ENCODE results near the gene MCUR1. TPM values are rescaled to one million over a fixed set of nuclear protein-coding genes. Genes with fewer than 3 reads are reported as not detected.

Gene MCUR1
- total and polyA plus RNA-seq, 2 donors (not counting 1 experiment from before 2014, with no cell fraction given) = 4.6 to 10.6 TPM

DNA sequence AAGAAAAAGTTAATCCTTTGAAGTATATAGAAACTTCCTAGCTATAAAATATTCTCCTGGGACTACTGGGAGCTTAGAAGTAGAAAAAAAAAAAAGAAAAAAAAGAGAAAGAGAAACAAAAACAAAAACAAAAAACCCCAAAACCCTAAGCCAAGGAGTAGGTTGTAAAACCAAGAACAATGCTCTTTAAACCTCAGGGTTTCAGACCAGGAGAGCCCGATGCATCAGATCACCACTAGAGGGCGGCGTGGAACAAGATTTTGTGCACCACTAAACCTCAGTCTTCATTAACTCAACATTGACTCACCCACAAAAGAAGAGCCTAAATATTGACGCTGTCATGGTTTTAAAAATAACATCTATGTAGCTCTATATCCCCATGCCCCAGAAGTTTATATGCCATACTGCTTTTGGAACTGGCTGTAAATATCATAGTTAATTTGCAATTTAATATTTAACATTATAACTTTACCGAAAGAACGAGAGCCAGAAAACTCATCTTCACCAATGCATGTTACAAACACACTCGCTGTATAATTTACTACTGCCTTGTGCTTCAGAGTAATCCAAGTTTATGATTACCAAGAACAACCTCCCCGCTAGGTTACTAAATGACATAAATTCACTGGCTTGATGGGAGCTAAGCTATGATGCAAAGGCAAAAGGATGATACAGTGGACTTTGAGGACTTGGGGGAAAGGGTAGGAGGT, 19.2 kb downstream of the MCUR1 start:
- ChIA-PET CTCF (interaction anchor here (0.6 to 2.9 kb wide), 31 partner anchors 8 to 1828 kb away, joined by 3 to 28 read pairs (median 4); partner anchors contain the start of gene MCUR1), POLR2A (no interaction called here)
- Histone ChIP-seq H3K36me3 (replicated peaks in 1 of 2; ENCODE audit: control extremely low read depth in 1 of 2, control insufficient read depth in 1 of 2, extremely low read depth in 1 of 2, insufficient read depth in 2 of 2, low read length in 1 of 2) (peaks cover 4 to 20% of the 10 kb centered on the region in 2 experiments), H2AFZ (ENCODE audit: insufficient read depth, low read depth, low read length, poor library complexity, severe bottlenecking) (no peak overlapping the region), H3K4me3 (ENCODE audit: control extremely low read depth in 1 of 5, extremely low read depth in 1 of 5, insufficient read depth in 1 of 5, low read depth in 2 of 5, low read length in 4 of 5) (no peak overlapping the region), H3K27me3 (replicated peaks in 1 of 4; ENCODE audit: control extremely low read depth in 1 of 4, control insufficient read depth in 3 of 4, insufficient read depth in 4 of 4, low read length in 3 of 4) (no peaks in the 10 kb centered on the region), H3K4me2 (replicated peaks; ENCODE audit: low read depth, low read length, poor library complexity, severe bottlenecking) (no peak overlapping the region), H3K79me2 (ENCODE audit: control insufficient read depth, insufficient read depth, low read length) (no peaks in the 10 kb centered on the region), H3K9ac (ENCODE audit: low read length) (no peak overlapping the region), H3K27ac (ENCODE audit: low read length in 2 of 2) (no peak overlapping the region), H3K4me1 (ENCODE audit: control insufficient read depth in 2 of 2, insufficient read depth in 2 of 2, low read length in 2 of 2) (no peaks in the 10 kb centered on the region), H4K20me1 (ENCODE audit: control insufficient read depth, insufficient read depth, low read length, poor library complexity, severe bottlenecking) (no peaks in the 10 kb centered on the region), H3K9me3 (ENCODE audit: control extremely low read depth in 1 of 3, control insufficient read depth in 2 of 3, insufficient read depth in 1 of 3, low read length in 2 of 3) (no peaks in the 10 kb centered on the region)
- Mint-ChIP-seq H3K4me3 (no peak overlapping the region), H3K27me3 (no peaks in the 10 kb centered on the region), H3K27ac (no peak overlapping the region), H3K4me1 (peaks cover 2% of the 10 kb centered on the region), H3K9me3 (ENCODE audit: insufficient read depth) (no peaks in the 10 kb centered on the region)
- peak; percentile 91 for ATAC-seq (ENCODE audit: low read depth)
- peak; percentile 81 for DNase-seq
- TF ChIP-seq, protein P1, sequence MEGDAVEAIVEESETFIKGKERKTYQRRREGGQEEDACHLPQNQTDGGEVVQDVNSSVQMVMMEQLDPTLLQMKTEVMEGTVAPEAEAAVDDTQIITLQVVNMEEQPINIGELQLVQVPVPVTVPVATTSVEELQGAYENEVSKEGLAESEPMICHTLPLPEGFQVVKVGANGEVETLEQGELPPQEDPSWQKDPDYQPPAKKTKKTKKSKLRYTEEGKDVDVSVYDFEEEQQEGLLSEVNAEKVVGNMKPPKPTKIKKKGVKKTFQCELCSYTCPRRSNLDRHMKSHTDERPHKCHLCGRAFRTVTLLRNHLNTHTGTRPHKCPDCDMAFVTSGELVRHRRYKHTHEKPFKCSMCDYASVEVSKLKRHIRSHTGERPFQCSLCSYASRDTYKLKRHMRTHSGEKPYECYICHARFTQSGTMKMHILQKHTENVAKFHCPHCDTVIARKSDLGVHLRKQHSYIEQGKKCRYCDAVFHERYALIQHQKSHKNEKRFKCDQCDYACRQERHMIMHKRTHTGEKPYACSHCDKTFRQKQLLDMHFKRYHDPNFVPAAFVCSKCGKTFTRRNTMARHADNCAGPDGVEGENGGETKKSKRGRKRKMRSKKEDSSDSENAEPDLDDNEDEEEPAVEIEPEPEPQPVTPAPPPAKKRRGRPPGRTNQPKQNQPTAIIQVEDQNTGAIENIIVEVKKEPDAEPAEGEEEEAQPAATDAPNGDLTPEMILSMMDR (IDR thresholded peaks at IDR 0.05) = peak; percentile 93
- TF ChIP-seq EZH2 (IDR thresholded peaks at IDR 0.05; ENCODE audit: borderline replicate concordance, insufficient read depth, low read depth, low read length, poor library complexity, severe bottlenecking) = no peak
- intact Hi-C loops (cut with micrococcal nuclease) = loop anchor here (1.0 to 5.0 kb wide), 5 partner anchors 19 to 349 kb away; partner anchors contain the start of gene MCUR1
- 33% methylated on average over 3 of the region's 8 CpGs for WGBS (ENCODE audit: insufficient coverage)

DNA sequence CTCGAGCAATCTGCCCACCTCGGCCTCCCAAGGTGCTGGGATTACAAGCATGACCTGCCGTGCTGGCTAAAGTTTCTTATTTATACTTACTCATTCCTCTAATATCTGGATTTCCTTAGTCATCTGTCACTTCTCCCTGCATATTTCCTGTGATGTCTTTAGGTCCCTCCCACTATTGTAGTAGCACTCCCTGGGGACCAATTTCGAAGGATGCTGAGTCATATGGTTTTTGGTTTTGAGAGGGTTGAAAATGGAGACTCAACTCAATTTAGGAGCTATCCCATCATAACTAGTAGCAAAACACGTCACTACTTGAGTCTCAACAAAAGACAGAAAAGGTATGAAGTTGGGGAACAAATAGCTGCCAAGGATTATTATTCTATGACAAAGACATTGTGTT, 20.2 kb downstream of the MCUR1 start:
- intact Hi-C loops (cut with micrococcal nuclease) = no loop called here
- no peak overlapping the region for H3K27ac Mint-ChIP-seq

More for the DNA sequence above, 20.2 kb downstream of the MCUR1 start:
- Mint-ChIP-seq H3K27me3 (no peaks in the 10 kb centered on the region), H3K9me3 (ENCODE audit: insufficient read depth) (no peaks in the 10 kb centered on the region), H3K4me3 (no peak overlapping the region), H3K4me1 (peaks cover 2% of the 10 kb centered on the region)
- no peak overlapping the region for H3K4me2 ChIP-seq (replicated peaks; ENCODE audit: low read depth, low read length, poor library complexity, severe bottlenecking)
- no peak overlapping the region for H3K9ac ChIP-seq (ENCODE audit: low read length)
- no peak for ATAC-seq (ENCODE audit: low read depth)
- H3K9me3 ChIP-seq (ENCODE audit: control extremely low read depth in 1 of 3, control insufficient read depth in 2 of 3, insufficient read depth in 1 of 3, low read length in 2 of 3) = no peaks in the 10 kb centered on the region
- WGBS (ENCODE audit: insufficient coverage) = 45% methylated on average over 2 of the region's 5 CpGs
- no peak overlapping the region for H3K27ac ChIP-seq (ENCODE audit: low read length in 2 of 2)
- H3K79me2 ChIP-seq (ENCODE audit: control insufficient read depth, insufficient read depth, low read length) = no peaks in the 10 kb centered on the region
- no peak overlapping the region for H3K4me3 ChIP-seq (ENCODE audit: control extremely low read depth in 1 of 5, extremely low read depth in 1 of 5, insufficient read depth in 1 of 5, low read depth in 2 of 5, low read length in 4 of 5)
- TF ChIP-seq, protein P1 (IDR thresholded peaks at IDR 0.05) = no peak
- no peak for TF ChIP-seq EZH2 (IDR thresholded peaks at IDR 0.05; ENCODE audit: borderline replicate concordance, insufficient read depth, low read depth, low read length, poor library complexity, severe bottlenecking)
- DNase-seq = no peak
- no peaks in the 10 kb centered on the region for H4K20me1 ChIP-seq (ENCODE audit: control insufficient read depth, insufficient read depth, low read length, poor library complexity, severe bottlenecking)
- H3K4me1 ChIP-seq (ENCODE audit: control insufficient read depth in 2 of 2, insufficient read depth in 2 of 2, low read length in 2 of 2) = no peaks in the 10 kb centered on the region
- H2AFZ ChIP-seq (ENCODE audit: insufficient read depth, low read depth, low read length, poor library complexity, severe bottlenecking) = no peak overlapping the region
- H3K27me3 ChIP-seq (replicated peaks in 1 of 4; ENCODE audit: control extremely low read depth in 1 of 4, control insufficient read depth in 3 of 4, insufficient read depth in 4 of 4, low read length in 3 of 4) = no peaks in the 10 kb centered on the region
- POLR2A ChIA-PET = no interaction called here
- peaks cover 4 to 26% of the 10 kb centered on the region in 2 experiments for H3K36me3 ChIP-seq (replicated peaks in 1 of 2; ENCODE audit: control extremely low read depth in 1 of 2, control insufficient read depth in 1 of 2, extremely low read depth in 1 of 2, insufficient read depth in 2 of 2, low read length in 1 of 2)
- CTCF ChIA-PET = interaction anchor here (0.6 to 2.9 kb wide), 17 partner anchors 9 to 1829 kb away, joined by 3 to 28 read pairs (median 4); partner anchors contain the start of gene MCUR1
